Stimulated activated naive CD8-positive, alpha-beta T cell treated with anti-CD3 and anti-CD28 coated beads, Interleukin-15, Interleukin-2, amounts not matched to agents 100 ng/mL and 50 ng/mL, for 24 hours (primary cell): ENCODE measurements around the gene RERE.
"Not testable (repeated sequence)": the region's sequence is repeated elsewhere in the genome, so short reads cannot be mapped to it uniquely, and the experiment has no call there.

Source experiments
- H3K27ac Mint-ChIP-seq: one replicate; pipeline ENCODE4 v1.8.0; 2021; ENCODE audit warnings: mild to moderate bottlenecking, mixed read lengths
- H3K27me3 Mint-ChIP-seq: one replicate; pipeline ENCODE4 v1.8.0; 2021; ENCODE audit warnings: mixed read lengths
- H3K36me3 Mint-ChIP-seq: one replicate; pipeline ENCODE4 v1.8.0; 2021; ENCODE audit warnings: low read depth, mixed read lengths
- H3K4me1 Mint-ChIP-seq: one replicate; pipeline ENCODE4 v1.8.0; 2021; ENCODE audit warnings: low read depth, mixed read lengths
- H3K4me3 Mint-ChIP-seq: one replicate; pipeline ENCODE4 v1.8.0; 2021; ENCODE audit warnings: mild to moderate bottlenecking, mixed read lengths
- H3K9me3 Mint-ChIP-seq: one replicate; pipeline ENCODE4 v1.8.0; 2021; ENCODE audit warnings: mixed read lengths

The RERE gene

GRCh38 chr1:8598783-8599182 is 218.7 kb downstream of the RERE start:
- H3K4me1 Mint-ChIP-seq, result peaks cover 43% of the 10 kb centered on the region
- H3K36me3 Mint-ChIP-seq, result peaks cover 22% of the 10 kb centered on the region
- H3K27ac Mint-ChIP-seq, result no peak overlapping the region

GRCh38 chr1:8598060-8598724 is 219.2 kb downstream of the RERE start:
- Mint-ChIP-seq H3K4me1 (peaks cover 37% of the 10 kb centered on the region), H3K9me3 (peaks cover 9% of the 10 kb centered on the region), H3K27ac (no peak overlapping the region), H3K4me3 (no peak overlapping the region), H3K36me3 (peaks cover 25% of the 10 kb centered on the region), H3K27me3 (no peaks in the 10 kb centered on the region)

More at GRCh38 chr1:8598783-8599182, 218.7 kb downstream of the RERE start:
- H3K27me3 Mint-ChIP-seq, result no peaks in the 10 kb centered on the region
- H3K9me3 Mint-ChIP-seq, result peaks cover 4% of the 10 kb centered on the region
- no peak overlapping the region for H3K4me3 Mint-ChIP-seq

GRCh38 chr1:8597455-8597854 is 220.0 kb downstream of the RERE start:
- H3K27me3 Mint-ChIP-seq, result no peaks in the 10 kb centered on the region
- H3K36me3 Mint-ChIP-seq, result peaks cover 23% of the 10 kb centered on the region
- H3K4me1 Mint-ChIP-seq, result peaks cover 29% of the 10 kb centered on the region
- no peak overlapping the region for H3K27ac Mint-ChIP-seq
- no peak overlapping the region for H3K4me3 Mint-ChIP-seq
- H3K9me3 Mint-ChIP-seq, result peaks cover 14% of the 10 kb centered on the region

- peaks cover 24% of the 10 kb centered on the region for H3K36me3 Mint-ChIP-seq
- no peak overlapping the region for H3K4me3 Mint-ChIP-seq
- peaks cover 14% of the 10 kb centered on the region for H3K9me3 Mint-ChIP-seq
- H3K4me1 Mint-ChIP-seq, result peaks cover 27% of the 10 kb centered on the region
- no peaks in the 10 kb centered on the region for H3K27me3 Mint-ChIP-seq
- no peak overlapping the region for H3K27ac Mint-ChIP-seq
Measured at GRCh38 chr1:8595941-8596340, 221.5 kb downstream of the RERE start.

- peaks cover 32% of the 10 kb centered on the region for H3K4me1 Mint-ChIP-seq
- peaks cover 14% of the 10 kb centered on the region for H3K9me3 Mint-ChIP-seq
- no peak overlapping the region for H3K27ac Mint-ChIP-seq
- no peaks in the 10 kb centered on the region for H3K27me3 Mint-ChIP-seq
- H3K36me3 Mint-ChIP-seq, result peaks cover 24% of the 10 kb centered on the region
- no peak overlapping the region for H3K4me3 Mint-ChIP-seq
Measured at GRCh38 chr1:8595332-8595731, 222.1 kb downstream of the RERE start.

- H3K27me3 Mint-ChIP-seq, H3K27ac Mint-ChIP-seq, H3K4me3 Mint-ChIP-seq: not testable (repeated sequence)
- H3K36me3 Mint-ChIP-seq, result peaks cover 33% of the 10 kb centered on the region
- H3K4me1 Mint-ChIP-seq, result peaks cover 39% of the 10 kb centered on the region
- H3K9me3 Mint-ChIP-seq, result peaks cover 14% of the 10 kb centered on the region
Measured at GRCh38 chr1:8593292-8593691, 224.1 kb downstream of the RERE start.

GRCh38 chr1:8591569-8591968 is 225.9 kb downstream of the RERE start:
- Mint-ChIP-seq H3K36me3 (peaks cover 33% of the 10 kb centered on the region), H3K27ac (no peak overlapping the region), H3K27me3 (no peaks in the 10 kb centered on the region), H3K4me3 (no peak overlapping the region), H3K9me3 (peaks cover 14% of the 10 kb centered on the region), H3K4me1 (peaks cover 51% of the 10 kb centered on the region)

GRCh38 chr1:8590721-8591351 is 226.6 kb downstream of the RERE start:
- Mint-ChIP-seq H3K4me1 (peaks cover 44% of the 10 kb centered on the region), H3K27me3 (no peaks in the 10 kb centered on the region), H3K9me3 (peaks cover 14% of the 10 kb centered on the region), H3K27ac (no peak overlapping the region), H3K36me3 (peaks cover 33% of the 10 kb centered on the region), H3K4me3 (no peak overlapping the region)

- no peaks in the 10 kb centered on the region for H3K27me3 Mint-ChIP-seq
- H3K4me3 Mint-ChIP-seq, result no peak overlapping the region
- no peak overlapping the region for H3K27ac Mint-ChIP-seq
- peaks cover 14% of the 10 kb centered on the region for H3K9me3 Mint-ChIP-seq
- H3K36me3 Mint-ChIP-seq, result peaks cover 33% of the 10 kb centered on the region
- peaks cover 40% of the 10 kb centered on the region for H3K4me1 Mint-ChIP-seq
Measured at GRCh38 chr1:8589571-8589970, 227.9 kb downstream of the RERE start.

- no peak overlapping the region for H3K4me3 Mint-ChIP-seq
- peak overlapping the region; percentile 3 for H3K27ac Mint-ChIP-seq
Measured at GRCh38 chr1:8587784-8588183, 229.7 kb downstream of the RERE start.

GRCh38 chr1:8586438-8586837 is 231.0 kb downstream of the RERE start:
- H3K27ac Mint-ChIP-seq, result no peak overlapping the region
- H3K4me1 Mint-ChIP-seq, result peaks cover 32% of the 10 kb centered on the region
- no peak overlapping the region for H3K4me3 Mint-ChIP-seq
- H3K9me3 Mint-ChIP-seq, result no peaks in the 10 kb centered on the region
- H3K36me3 Mint-ChIP-seq, result peaks cover 14% of the 10 kb centered on the region
- H3K27me3 Mint-ChIP-seq, result no peaks in the 10 kb centered on the region

More at GRCh38 chr1:8587784-8588183, 229.7 kb downstream of the RERE start:
- H3K9me3 Mint-ChIP-seq, result peaks cover 2% of the 10 kb centered on the region
- no peaks in the 10 kb centered on the region for H3K27me3 Mint-ChIP-seq
- H3K36me3 Mint-ChIP-seq, result peaks cover 24% of the 10 kb centered on the region
- H3K4me1 Mint-ChIP-seq, result peaks cover 40% of the 10 kb centered on the region

GRCh38 chr1:8584316-8584715 is 233.1 kb downstream of the RERE start:
- Mint-ChIP-seq H3K4me1 (peaks cover 17% of the 10 kb centered on the region), H3K27me3 (no peaks in the 10 kb centered on the region), H3K27ac (no peak overlapping the region), H3K36me3 (peaks cover 8% of the 10 kb centered on the region), H3K4me3 (no peak overlapping the region), H3K9me3 (no peaks in the 10 kb centered on the region)

- Mint-ChIP-seq H3K27ac (no peak overlapping the region), H3K9me3 (no peaks in the 10 kb centered on the region), H3K4me3 (no peak overlapping the region), H3K27me3 (no peaks in the 10 kb centered on the region), H3K4me1 (peaks cover 9% of the 10 kb centered on the region), H3K36me3 (peaks cover 4% of the 10 kb centered on the region)
Measured at GRCh38 chr1:8583031-8583430, 234.4 kb downstream of the RERE start.

- no peaks in the 10 kb centered on the region for H3K4me1 Mint-ChIP-seq
- H3K36me3 Mint-ChIP-seq, result peaks cover 8% of the 10 kb centered on the region
- H3K9me3 Mint-ChIP-seq, result no peaks in the 10 kb centered on the region
- no peaks in the 10 kb centered on the region for H3K27me3 Mint-ChIP-seq
- no peak overlapping the region for H3K27ac Mint-ChIP-seq
- H3K4me3 Mint-ChIP-seq, result no peak overlapping the region
Measured at GRCh38 chr1:8580566-8580965, 236.9 kb downstream of the RERE start.

GRCh38 chr1:8578936-8579335 is 238.5 kb downstream of the RERE start:
- Mint-ChIP-seq H3K36me3 (peaks cover 8% of the 10 kb centered on the region), H3K4me1 (no peaks in the 10 kb centered on the region), H3K27ac (no peak overlapping the region), H3K9me3 (no peaks in the 10 kb centered on the region), H3K27me3 (no peaks in the 10 kb centered on the region), H3K4me3 (no peak overlapping the region)
